ENCODE data around the gene SCAMP3. TPM values are rescaled to one million over a fixed set of nuclear protein-coding genes. Genes with fewer than 3 reads are reported as not detected.
"Not testable (repeated sequence)": the region's sequence is repeated elsewhere in the genome, so short reads cannot be mapped to it uniquely, and the experiment has no call there.

SCAMP3 gene
- total and polyA plus RNA-seq, 4 donors: 14.9 to 47.0 (median 31.7) TPM

DNA sequence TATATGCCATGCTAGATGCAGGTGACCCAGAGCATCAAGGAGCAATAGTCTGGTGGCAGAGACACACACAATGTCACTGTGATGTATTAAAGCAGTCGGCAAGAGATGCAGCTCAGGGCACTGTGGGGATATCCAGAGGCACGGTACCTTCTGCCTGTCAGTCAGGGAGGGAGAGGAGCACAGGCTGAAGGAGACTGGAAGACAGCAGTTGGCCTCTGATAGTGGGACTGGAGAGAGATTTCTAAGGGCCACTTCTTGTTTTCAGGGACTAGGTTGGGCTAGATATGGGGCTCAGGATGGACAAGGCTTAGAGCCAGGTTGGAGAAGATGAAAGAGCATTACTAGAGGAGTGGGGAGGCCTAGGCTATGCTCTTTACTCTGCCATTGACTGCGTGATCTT is 30.9 kb downstream of the SCAMP3 start:
- not testable (repeated sequence) for H3K9ac ChIP-seq (ENCODE audit: low read depth in 1 of 2, low read length in 2 of 2); H3K27me3 ChIP-seq (ENCODE audit: control insufficient read depth in 4 of 4, insufficient read depth in 4 of 4, low read length in 3 of 4); H3K36me3 ChIP-seq (ENCODE audit: control insufficient read depth in 4 of 4, insufficient read depth in 3 of 4, low read depth in 1 of 4, low read length in 3 of 4); H3K9me3 ChIP-seq (ENCODE audit: control insufficient read depth in 4 of 4, low read length in 3 of 4); H3K4me3 ChIP-seq (ENCODE audit: low read depth in 1 of 3, low read length in 3 of 3); DNase-seq (ENCODE audit: low spot score); H3K27ac ChIP-seq (ENCODE audit: low read depth in 1 of 2, low read length in 2 of 2)
- 53% methylated on average over 3 of the region's 3 CpGs for WGBS
- peaks cover 2 to 13% (median 8%) of the 10 kb centered on the region in 4 donors for H3K4me1 ChIP-seq (ENCODE audit: control insufficient read depth in 4 of 4, insufficient read depth in 4 of 4, low read length in 3 of 4)

DNA sequence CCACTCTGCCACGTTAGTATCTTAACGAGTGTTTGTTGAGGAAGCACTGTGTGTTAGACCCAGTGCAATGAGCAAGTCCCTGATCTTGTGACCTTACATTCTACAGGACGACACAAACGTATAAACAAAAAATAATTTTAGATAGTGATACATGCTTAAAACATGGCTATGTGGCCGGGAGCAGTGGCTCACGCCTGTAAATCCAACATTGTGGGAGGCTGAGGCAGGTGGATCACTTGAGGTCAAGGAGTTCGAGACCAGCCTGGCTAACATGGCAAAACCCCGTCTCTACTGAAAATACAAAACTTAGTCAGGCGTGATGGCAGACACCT is 34.1 kb downstream of the SCAMP3 start:
- H3K9me3 ChIP-seq (ENCODE audit: control insufficient read depth in 4 of 4, low read length in 3 of 4): no peaks in the 10 kb centered on the region
- TF ChIP-seq EGR1 (IDR thresholded peaks at IDR 0.05; ENCODE audit: low read depth in 2 of 2): no peak
- no peak for TF ChIP-seq RAD21 (IDR thresholded peaks at IDR 0.05)
- TF ChIP-seq, protein P1, sequence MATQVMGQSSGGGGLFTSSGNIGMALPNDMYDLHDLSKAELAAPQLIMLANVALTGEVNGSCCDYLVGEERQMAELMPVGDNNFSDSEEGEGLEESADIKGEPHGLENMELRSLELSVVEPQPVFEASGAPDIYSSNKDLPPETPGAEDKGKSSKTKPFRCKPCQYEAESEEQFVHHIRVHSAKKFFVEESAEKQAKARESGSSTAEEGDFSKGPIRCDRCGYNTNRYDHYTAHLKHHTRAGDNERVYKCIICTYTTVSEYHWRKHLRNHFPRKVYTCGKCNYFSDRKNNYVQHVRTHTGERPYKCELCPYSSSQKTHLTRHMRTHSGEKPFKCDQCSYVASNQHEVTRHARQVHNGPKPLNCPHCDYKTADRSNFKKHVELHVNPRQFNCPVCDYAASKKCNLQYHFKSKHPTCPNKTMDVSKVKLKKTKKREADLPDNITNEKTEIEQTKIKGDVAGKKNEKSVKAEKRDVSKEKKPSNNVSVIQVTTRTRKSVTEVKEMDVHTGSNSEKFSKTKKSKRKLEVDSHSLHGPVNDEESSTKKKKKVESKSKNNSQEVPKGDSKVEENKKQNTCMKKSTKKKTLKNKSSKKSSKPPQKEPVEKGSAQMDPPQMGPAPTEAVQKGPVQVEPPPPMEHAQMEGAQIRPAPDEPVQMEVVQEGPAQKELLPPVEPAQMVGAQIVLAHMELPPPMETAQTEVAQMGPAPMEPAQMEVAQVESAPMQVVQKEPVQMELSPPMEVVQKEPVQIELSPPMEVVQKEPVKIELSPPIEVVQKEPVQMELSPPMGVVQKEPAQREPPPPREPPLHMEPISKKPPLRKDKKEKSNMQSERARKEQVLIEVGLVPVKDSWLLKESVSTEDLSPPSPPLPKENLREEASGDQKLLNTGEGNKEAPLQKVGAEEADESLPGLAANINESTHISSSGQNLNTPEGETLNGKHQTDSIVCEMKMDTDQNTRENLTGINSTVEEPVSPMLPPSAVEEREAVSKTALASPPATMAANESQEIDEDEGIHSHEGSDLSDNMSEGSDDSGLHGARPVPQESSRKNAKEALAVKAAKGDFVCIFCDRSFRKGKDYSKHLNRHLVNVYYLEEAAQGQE (IDR thresholded peaks at IDR 0.05): no peak
- TF ChIP-seq, protein P2, sequence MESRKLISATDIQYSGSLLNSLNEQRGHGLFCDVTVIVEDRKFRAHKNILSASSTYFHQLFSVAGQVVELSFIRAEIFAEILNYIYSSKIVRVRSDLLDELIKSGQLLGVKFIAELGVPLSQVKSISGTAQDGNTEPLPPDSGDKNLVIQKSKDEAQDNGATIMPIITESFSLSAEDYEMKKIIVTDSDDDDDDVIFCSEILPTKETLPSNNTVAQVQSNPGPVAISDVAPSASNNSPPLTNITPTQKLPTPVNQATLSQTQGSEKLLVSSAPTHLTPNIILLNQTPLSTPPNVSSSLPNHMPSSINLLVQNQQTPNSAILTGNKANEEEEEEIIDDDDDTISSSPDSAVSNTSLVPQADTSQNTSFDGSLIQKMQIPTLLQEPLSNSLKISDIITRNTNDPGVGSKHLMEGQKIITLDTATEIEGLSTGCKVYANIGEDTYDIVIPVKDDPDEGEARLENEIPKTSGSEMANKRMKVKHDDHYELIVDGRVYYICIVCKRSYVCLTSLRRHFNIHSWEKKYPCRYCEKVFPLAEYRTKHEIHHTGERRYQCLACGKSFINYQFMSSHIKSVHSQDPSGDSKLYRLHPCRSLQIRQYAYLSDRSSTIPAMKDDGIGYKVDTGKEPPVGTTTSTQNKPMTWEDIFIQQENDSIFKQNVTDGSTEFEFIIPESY (IDR thresholded peaks at IDR 0.05): no peak
- no peak for TF ChIP-seq NR2F2 (IDR thresholded peaks at IDR 0.05)
- no peak for TF ChIP-seq HNF4G (IDR thresholded peaks at IDR 0.05)
- no peak for TF ChIP-seq SP1 (IDR thresholded peaks at IDR 0.05)
- TF ChIP-seq TAF1 (conservative IDR thresholded peaks at IDR 0.05): no peak
- TF ChIP-seq HNF4A (conservative IDR thresholded peaks at IDR 0.05): no peak
- no peak for TF ChIP-seq FOXA2 (IDR thresholded peaks at IDR 0.05)
- no peak for TF ChIP-seq JUND (IDR thresholded peaks at IDR 0.05)
- no peak for TF ChIP-seq YY1 (IDR thresholded peaks at IDR 0.05)
- no peak for TF ChIP-seq RXRA (IDR thresholded peaks at IDR 0.05)
- TF ChIP-seq, protein P3, sequence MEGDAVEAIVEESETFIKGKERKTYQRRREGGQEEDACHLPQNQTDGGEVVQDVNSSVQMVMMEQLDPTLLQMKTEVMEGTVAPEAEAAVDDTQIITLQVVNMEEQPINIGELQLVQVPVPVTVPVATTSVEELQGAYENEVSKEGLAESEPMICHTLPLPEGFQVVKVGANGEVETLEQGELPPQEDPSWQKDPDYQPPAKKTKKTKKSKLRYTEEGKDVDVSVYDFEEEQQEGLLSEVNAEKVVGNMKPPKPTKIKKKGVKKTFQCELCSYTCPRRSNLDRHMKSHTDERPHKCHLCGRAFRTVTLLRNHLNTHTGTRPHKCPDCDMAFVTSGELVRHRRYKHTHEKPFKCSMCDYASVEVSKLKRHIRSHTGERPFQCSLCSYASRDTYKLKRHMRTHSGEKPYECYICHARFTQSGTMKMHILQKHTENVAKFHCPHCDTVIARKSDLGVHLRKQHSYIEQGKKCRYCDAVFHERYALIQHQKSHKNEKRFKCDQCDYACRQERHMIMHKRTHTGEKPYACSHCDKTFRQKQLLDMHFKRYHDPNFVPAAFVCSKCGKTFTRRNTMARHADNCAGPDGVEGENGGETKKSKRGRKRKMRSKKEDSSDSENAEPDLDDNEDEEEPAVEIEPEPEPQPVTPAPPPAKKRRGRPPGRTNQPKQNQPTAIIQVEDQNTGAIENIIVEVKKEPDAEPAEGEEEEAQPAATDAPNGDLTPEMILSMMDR (IDR thresholded peaks at IDR 0.05; ENCODE audit: low read depth, low read length, missing input control): no peak
- no peak for TF ChIP-seq FOXA1 (IDR thresholded peaks at IDR 0.05)
- no peak for TF ChIP-seq GABPA (IDR thresholded peaks at IDR 0.05 in 1 of 2, conservative IDR thresholded peaks at IDR 0.05 in 1 of 2)
- TF ChIP-seq, protein P4, sequence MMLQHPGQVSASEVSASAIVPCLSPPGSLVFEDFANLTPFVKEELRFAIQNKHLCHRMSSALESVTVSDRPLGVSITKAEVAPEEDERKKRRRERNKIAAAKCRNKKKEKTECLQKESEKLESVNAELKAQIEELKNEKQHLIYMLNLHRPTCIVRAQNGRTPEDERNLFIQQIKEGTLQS (IDR thresholded peaks at IDR 0.05): no peak
- TF ChIP-seq, protein P5, sequence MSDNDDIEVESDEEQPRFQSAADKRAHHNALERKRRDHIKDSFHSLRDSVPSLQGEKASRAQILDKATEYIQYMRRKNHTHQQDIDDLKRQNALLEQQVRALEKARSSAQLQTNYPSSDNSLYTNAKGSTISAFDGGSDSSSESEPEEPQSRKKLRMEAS (IDR thresholded peaks at IDR 0.05): no peak
- no peaks in the 10 kb centered on the region for H3K27me3 ChIP-seq (ENCODE audit: control insufficient read depth in 4 of 4, insufficient read depth in 4 of 4, low read length in 3 of 4)
- 66% methylated on average over 9 of the region's 9 CpGs for WGBS
- peak overlapping the region in 1 of 2 donors; percentile 45 for H3K9ac ChIP-seq (ENCODE audit: low read depth in 1 of 2, low read length in 2 of 2)
- peak overlapping the region; percentile 42 to 74 (median 62) for H3K4me3 ChIP-seq (ENCODE audit: low read depth in 1 of 3, low read length in 3 of 3)
- H3K27ac ChIP-seq (ENCODE audit: low read depth in 1 of 2, low read length in 2 of 2): peak overlapping the region; percentile 60 to 81
- no peaks in the 10 kb centered on the region for H3K36me3 ChIP-seq (ENCODE audit: control insufficient read depth in 4 of 4, insufficient read depth in 3 of 4, low read depth in 1 of 4, low read length in 3 of 4)
- peaks cover 3 to 14% (median 8%) of the 10 kb centered on the region in 4 donors for H3K4me1 ChIP-seq (ENCODE audit: control insufficient read depth in 4 of 4, insufficient read depth in 4 of 4, low read length in 3 of 4)
- no peak for DNase-seq (ENCODE audit: low spot score)
